Vagina (tissue), 2 donors: ENCODE measurements around the gene RTL1.

Source experiments
- CTCF ChIP-seq, 3 experiments: fragments of 450-650 bp in 2 of 3; fragments of 200-600 bp in 1 of 3; sonication (generic) in 1 of 3; IDR thresholded peaks; one replicate each; pipeline ENCODE4 v1.5.1; 2017 to 2019; ENCODE audit warnings: antibody characterized with exemption in 3 of 3, mild to moderate bottlenecking in 2 of 3, moderate library complexity in 2 of 3
- POLR2AphosphoS5 ChIP-seq, 2 donors: sonication (generic); formaldehyde crosslinking; IDR thresholded peaks; one replicate each; pipeline ENCODE4 v1.9.0; 2017; ENCODE audit warnings: antibody characterized with exemption in 2 of 2, mild to moderate bottlenecking in 2 of 2, low read depth in 1 of 2; ENCODE audit not compliant: insufficient read depth in 1 of 2

DNA sequence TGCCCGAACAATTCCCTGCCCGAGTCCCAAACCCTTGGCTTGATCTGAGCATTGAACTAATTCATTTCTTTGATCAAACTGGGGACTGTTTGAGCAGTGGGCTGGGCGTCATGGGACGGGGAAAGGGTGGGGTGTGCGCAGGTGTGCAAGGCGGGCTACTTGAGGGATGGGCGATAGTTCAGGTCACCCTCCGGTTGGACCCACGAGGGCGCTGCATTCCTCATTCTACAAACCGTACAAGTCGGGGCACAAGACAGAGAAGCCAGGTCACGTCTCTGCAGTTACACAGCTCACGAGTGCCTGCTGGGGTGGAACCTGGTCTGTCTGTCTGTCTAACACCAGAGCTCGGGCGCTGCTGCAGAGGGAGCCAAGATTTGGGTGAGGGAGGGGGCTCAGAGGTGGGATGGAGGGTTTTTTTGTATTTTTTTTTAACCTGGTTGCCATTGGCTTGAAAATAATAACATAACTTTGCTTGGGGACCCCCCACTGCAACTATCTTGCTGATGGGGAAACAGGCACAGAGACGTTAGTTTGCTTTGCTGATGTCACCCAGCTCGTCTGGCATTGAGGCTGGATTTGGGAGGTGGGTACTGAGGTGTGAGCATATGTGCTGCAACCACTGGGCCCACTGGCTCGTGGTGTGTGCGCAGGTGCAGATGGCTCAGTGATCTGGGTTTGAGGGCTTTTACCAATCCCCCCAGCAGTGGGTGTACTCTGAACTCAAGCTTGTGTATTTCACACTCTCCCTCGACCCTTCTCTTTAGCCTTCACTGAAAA is 7.6 kb upstream of the RTL1 start:
- TF ChIP-seq POLR2AphosphoS5 (IDR thresholded peaks at IDR 0.05; ENCODE audit: insufficient read depth in 1 of 2, low read depth in 1 of 2) (no peak), CTCF (IDR thresholded peaks at IDR 0.05) (no peak)
